GM19395 (cell line): Measurements from ENCODE around the gene COL28A1.
"Not testable (repeated sequence)": the region's sequence is repeated elsewhere in the genome, so short reads cannot be mapped to it uniquely, and the experiment has no call there.

Source experiments
- ATAC-seq: cut with Tn5 transposase; IDR thresholded peaks from one replicate; pipeline ENCODE4 v1.9.1; 2021; ENCODE audit warnings: mild to moderate bottlenecking, moderate library complexity; ENCODE audit not compliant: unreplicated experiment

COL28A1 gene

GRCh38 chr7:7477641-7478040 lies 58.0 kb downstream of the COL28A1 start:
- ATAC-seq, result not testable (repeated sequence)

- ATAC-seq, result no peak
Measured at GRCh38 chr7:7476381-7476780, 59.3 kb downstream of the COL28A1 start.

- no peak for ATAC-seq
Measured at GRCh38 chr7:7475601-7476000, 60.1 kb downstream of the COL28A1 start.

DNA sequence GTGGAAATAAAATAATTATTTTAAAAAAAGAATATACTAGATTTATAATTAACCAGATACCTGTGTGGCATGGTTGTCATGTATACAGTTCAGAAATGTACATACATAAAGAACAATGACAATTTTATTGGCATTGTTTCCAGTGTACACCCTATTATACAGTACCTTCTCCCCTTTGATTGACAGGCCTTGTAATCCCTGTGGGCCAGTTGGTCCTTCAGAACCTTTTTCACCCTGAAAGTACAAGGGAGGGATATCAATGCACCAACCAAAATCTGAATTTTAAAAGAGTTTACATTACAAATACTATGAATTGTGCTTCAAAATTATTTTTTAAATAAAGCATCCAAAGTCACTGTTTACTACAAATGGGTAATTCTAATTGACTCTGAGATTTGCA lies 61.2 kb downstream of the COL28A1 start:
- ATAC-seq, result no peak

GRCh38 chr7:7464991-7465765 lies 70.5 kb downstream of the COL28A1 start:
- not testable (repeated sequence) for ATAC-seq

GRCh38 chr7:7454000-7454399 lies 81.7 kb downstream of the COL28A1 start:
- ATAC-seq, result no peak

GRCh38 chr7:7452652-7453051 lies 83.0 kb downstream of the COL28A1 start:
- no peak for ATAC-seq

DNA sequence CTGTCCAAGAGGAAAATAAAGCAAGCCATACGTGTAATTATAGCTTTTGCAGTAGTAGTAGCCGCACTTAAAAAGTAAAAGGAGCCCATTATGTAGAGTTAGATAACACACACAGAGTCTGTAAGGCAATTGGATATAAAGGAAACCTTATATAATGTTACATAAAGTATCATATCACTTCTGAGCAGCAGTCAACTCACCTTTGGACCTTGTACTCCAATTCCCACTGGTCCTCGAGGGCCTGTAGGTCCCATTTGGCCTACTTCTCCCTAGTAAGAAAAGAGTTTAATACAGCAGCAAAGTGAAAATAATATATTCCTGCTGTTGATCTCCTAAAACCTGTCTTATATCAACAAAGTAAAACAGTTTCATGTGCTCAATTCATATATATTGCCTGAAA lies 83.6 kb downstream of the COL28A1 start:
- no peak for ATAC-seq

- ATAC-seq, result no peak
Measured at GRCh38 chr7:7449055-7449454, 86.6 kb downstream of the COL28A1 start.

DNA sequence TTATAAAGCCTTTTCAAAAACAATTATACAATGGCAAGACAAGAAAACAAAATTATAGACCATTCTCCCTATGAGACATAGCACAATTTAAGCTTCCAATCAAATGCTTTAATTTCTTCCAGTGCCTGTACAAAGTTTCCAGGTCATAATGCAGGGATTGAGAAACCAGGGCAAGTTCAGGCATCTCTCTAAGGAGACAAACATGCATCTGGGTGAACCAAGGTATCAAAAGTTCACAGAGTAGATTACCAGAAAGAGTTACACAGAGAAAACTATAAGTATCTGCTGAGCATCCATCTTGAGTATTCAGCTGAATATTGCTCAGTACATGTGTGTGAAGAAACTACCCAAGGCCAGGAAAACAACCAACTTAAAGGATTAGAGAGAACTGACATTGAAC lies 89.1 kb downstream of the COL28A1 start:
- no peak for ATAC-seq

DNA sequence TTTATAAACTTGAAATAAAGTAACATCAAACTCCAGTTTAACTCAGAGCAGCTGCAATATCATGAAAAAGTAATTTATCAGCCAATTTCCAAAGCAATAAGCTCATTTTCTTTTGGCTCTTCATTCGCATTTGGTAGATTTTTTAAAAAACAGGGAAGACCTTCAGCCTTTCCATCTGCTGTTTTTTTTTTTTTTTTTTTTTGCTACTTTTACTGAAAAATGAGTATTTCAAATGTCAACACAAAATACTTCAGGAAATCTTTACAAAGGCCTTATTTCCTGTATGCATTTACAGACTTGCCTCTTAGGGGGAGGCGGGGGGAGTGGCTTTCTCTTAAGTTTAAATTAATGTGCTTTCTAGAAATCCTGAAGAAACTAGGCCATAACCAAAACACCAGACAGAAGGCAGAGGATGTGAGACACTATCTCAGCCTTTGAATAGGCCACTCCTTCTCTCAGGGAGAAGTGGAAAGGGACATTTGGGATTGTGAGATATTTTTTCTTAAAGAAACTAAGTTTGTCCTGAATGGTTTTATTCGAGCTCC lies 91.8 kb downstream of the COL28A1 start:
- ATAC-seq, result no peak

DNA sequence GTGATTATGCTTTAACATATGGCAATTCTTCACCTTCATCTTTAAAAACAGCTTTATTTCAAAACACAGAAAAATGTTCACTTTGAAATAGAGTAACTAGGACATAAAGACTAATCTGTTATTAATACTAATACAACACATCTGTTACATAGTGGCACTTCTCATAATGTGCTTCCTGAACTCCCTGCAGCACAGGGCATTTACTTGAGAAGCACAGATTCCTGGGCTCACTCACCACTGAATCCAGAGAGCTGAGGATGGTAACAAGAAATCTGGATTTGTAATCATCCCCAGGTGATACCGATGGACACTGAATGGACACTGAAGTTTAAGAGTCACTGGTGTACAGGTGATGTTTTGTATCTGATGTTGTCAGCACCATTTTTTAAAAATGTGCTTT lies 96.1 kb downstream of the COL28A1 start:
- ATAC-seq, result no peak

GRCh38 chr7:7438851-7439250 lies 96.8 kb downstream of the COL28A1 start:
- no peak for ATAC-seq

- no peak for ATAC-seq
Measured at GRCh38 chr7:7435978-7436377, 99.7 kb downstream of the COL28A1 start.

- no peak for ATAC-seq
Measured at GRCh38 chr7:7434329-7434728, 101.3 kb downstream of the COL28A1 start.

GRCh38 chr7:7433811-7434210 lies 101.9 kb downstream of the COL28A1 start:
- no peak for ATAC-seq

- no peak for ATAC-seq
Measured at GRCh38 chr7:7432979-7433378, 102.7 kb downstream of the COL28A1 start.

DNA sequence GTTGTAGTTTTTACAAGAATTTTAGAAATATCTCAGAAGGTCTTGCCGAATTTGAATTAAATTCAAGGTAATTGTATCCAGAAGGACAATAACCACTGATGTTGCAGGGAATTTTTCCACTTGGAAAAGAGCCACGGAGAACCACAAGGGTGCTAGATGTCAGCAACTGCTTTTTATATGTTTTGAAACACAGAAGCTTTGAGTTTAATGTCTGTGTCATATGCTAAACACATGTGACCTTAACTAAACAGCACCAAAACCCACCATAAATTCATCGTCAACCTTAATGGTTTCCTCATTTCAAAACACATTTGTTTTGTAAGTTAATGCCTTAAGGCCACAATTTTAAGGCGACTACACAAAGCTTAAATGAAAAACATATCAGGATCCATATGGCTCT lies 106.9 kb downstream of the COL28A1 start:
- no peak for ATAC-seq

GRCh38 chr7:7427363-7427762 lies 108.3 kb downstream of the COL28A1 start:
- ATAC-seq, result no peak

GRCh38 chr7:7426676-7427075 lies 109.0 kb downstream of the COL28A1 start:
- no peak for ATAC-seq

DNA sequence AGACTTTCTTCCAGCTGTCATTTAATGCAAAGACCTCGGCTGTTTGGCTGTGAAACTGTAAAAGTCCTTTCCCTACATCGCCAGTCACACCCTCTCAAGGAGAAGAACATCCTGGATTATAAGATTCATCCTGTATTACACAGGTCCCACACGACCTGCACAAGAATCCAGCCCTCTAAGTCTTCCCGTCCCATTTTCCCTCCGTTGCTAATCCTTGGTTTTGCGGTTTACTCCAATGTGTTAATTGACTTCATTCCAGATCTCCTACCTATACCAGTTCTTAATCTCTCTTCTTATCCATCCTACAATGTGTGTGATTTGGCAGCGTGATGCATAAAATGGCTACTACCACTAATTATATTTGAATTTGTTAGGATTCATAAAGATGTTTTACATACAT lies 110.4 kb downstream of the COL28A1 start:
- ATAC-seq, result no peak

DNA sequence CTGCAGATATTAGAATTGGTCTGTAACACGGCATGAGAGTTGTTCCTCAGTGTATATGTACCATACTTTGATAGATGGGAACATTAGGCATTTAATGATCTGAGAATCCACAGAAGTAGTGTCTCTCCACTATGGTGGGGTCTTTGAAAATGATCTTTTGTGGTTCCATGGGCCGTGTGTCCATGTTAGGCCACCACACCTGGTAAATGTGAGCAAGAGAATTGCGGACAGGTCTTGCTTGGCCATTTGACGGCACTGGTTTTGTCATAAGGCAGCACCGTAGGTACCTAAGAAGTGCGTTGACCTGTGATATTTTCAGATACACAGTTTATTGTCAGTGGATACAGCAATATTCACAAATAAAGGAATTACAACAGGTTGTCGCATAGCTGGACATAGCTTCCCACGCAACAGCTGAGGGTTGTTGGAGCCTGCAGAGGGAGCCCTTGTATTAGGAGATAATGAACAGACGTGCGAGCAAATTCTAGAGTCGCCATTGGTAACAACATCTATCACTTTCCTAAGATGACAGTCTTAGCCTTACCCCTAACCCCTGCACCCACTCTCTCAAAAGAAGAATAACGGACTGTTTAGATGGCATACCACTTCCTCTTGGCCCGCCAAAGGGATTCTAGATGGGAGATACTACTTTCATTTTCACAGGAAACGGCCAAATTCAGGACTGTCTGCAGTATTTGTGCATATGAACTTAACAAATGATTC lies 111.4 kb downstream of the COL28A1 start:
- peak; percentile 88 for ATAC-seq
